ENCODE measurements around the gene SMS. TPM values are rescaled to one million over a fixed set of nuclear protein-coding genes. Genes with fewer than 3 reads are reported as not detected.

Gene SMS
- total RNA-seq, 1 experiment from 2014 or later = 131 TPM

- Histone ChIP-seq H3K27ac (ENCODE audit: low read length) (no peak overlapping the region), H3K27me3 (ENCODE audit: low read length) (no peaks in the 10 kb centered on the region)
These were observed 94.7 kb downstream of the SMS start for GRCh38 chrX:22035236-22035635.

GRCh38 chrX:22037225-22037624 is 96.7 kb downstream of the SMS start:
- H3K4me1 ChIP-seq (ENCODE audit: low read length) = no peaks in the 10 kb centered on the region
- no peak overlapping the region for H3K27ac ChIP-seq (ENCODE audit: low read length)
- no peaks in the 10 kb centered on the region for H3K27me3 ChIP-seq (ENCODE audit: low read length)
- no peaks in the 10 kb centered on the region for H3K79me2 ChIP-seq (ENCODE audit: low read length)
- no peak overlapping the region for H3K9ac ChIP-seq (ENCODE audit: low read length)
- no peaks in the 10 kb centered on the region for H3K36me3 ChIP-seq (ENCODE audit: insufficient read depth, low read length)
- H3K4me2 ChIP-seq (ENCODE audit: low read depth, low read length, poor library complexity, severe bottlenecking) = no peak overlapping the region
- no peaks in the 10 kb centered on the region for H3K9me3 ChIP-seq (ENCODE audit: low read length)
- H4K20me1 ChIP-seq (ENCODE audit: insufficient read depth, low read depth, low read length) = no peaks in the 10 kb centered on the region
- DNase-seq = no peak
- H3K4me3 ChIP-seq (ENCODE audit: low read length) = no peak overlapping the region
- no peaks in the 10 kb centered on the region for H3K9me2 ChIP-seq (replicated peaks; ENCODE audit: insufficient read depth, low read length)
- no peak overlapping the region for H2AFZ ChIP-seq (ENCODE audit: low read length)

More at GRCh38 chrX:22035236-22035635, 94.7 kb downstream of the SMS start:
- Histone ChIP-seq H3K79me2 (ENCODE audit: low read length) (no peaks in the 10 kb centered on the region), H3K36me3 (ENCODE audit: insufficient read depth, low read length) (no peaks in the 10 kb centered on the region), H4K20me1 (ENCODE audit: insufficient read depth, low read depth, low read length) (no peaks in the 10 kb centered on the region), H3K9ac (ENCODE audit: low read length) (no peak overlapping the region), H3K4me3 (ENCODE audit: low read length) (no peak overlapping the region), H3K9me2 (replicated peaks; ENCODE audit: insufficient read depth, low read length) (no peaks in the 10 kb centered on the region), H3K4me2 (ENCODE audit: low read depth, low read length, poor library complexity, severe bottlenecking) (no peak overlapping the region), H3K4me1 (ENCODE audit: low read length) (no peaks in the 10 kb centered on the region), H3K9me3 (ENCODE audit: low read length) (no peaks in the 10 kb centered on the region), H2AFZ (ENCODE audit: low read length) (no peak overlapping the region)
- no peak for DNase-seq

DNA sequence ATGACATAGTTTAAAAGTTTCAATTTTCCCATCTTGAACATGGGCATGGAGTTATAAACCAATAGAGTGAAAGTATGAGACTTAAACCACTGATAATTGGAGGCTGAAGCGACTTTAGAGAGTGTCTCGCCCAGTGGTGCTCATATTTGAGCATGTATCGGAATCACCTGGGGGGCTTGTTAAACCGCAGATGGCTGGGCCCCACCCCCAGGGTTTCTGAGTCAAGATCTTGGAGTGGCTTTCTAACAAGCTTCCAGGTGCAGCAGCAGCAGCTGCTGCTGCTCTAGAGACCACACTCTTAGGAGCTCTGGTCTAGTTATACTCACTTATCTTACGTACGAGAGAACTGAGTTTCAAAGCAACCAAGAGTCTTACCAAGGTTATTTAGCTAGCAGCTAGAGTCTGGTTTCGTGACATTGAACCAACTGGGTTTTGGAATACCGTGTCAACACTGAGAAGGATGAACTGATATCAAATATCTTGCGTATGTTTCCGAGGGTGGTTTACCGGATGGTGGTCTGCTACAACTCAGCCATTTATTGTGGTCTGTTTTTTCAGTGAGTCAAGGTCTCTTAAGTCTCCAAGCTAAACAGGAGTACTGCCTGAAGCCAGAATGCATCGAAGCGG is 97.5 kb downstream of the SMS start:
- no peaks in the 10 kb centered on the region for H3K9me3 ChIP-seq (ENCODE audit: low read length)
- no peak overlapping the region for H3K27ac ChIP-seq (ENCODE audit: low read length)
- no peaks in the 10 kb centered on the region for H3K9me2 ChIP-seq (replicated peaks; ENCODE audit: insufficient read depth, low read length)
- H2AFZ ChIP-seq (ENCODE audit: low read length) = no peak overlapping the region
- DNase-seq = no peak
- no peaks in the 10 kb centered on the region for H3K4me1 ChIP-seq (ENCODE audit: low read length)
- no peak overlapping the region for H3K4me2 ChIP-seq (ENCODE audit: low read depth, low read length, poor library complexity, severe bottlenecking)
- no peaks in the 10 kb centered on the region for H3K27me3 ChIP-seq (ENCODE audit: low read length)
- H4K20me1 ChIP-seq (ENCODE audit: insufficient read depth, low read depth, low read length) = no peaks in the 10 kb centered on the region
- no peak overlapping the region for H3K4me3 ChIP-seq (ENCODE audit: low read length)
- H3K36me3 ChIP-seq (ENCODE audit: insufficient read depth, low read length) = no peaks in the 10 kb centered on the region
- H3K79me2 ChIP-seq (ENCODE audit: low read length) = no peaks in the 10 kb centered on the region
- no peak overlapping the region for H3K9ac ChIP-seq (ENCODE audit: low read length)

GRCh38 chrX:22039541-22039940 is 99.0 kb downstream of the SMS start:
- Histone ChIP-seq H3K27ac (ENCODE audit: low read length) (no peak overlapping the region), H3K4me1 (ENCODE audit: low read length) (no peaks in the 10 kb centered on the region), H3K9me3 (ENCODE audit: low read length) (no peaks in the 10 kb centered on the region), H3K4me2 (ENCODE audit: low read depth, low read length, poor library complexity, severe bottlenecking) (no peak overlapping the region), H3K27me3 (ENCODE audit: low read length) (no peaks in the 10 kb centered on the region), H3K9me2 (replicated peaks; ENCODE audit: insufficient read depth, low read length) (no peaks in the 10 kb centered on the region), H3K4me3 (ENCODE audit: low read length) (no peak overlapping the region), H4K20me1 (ENCODE audit: insufficient read depth, low read depth, low read length) (no peaks in the 10 kb centered on the region), H3K79me2 (ENCODE audit: low read length) (no peaks in the 10 kb centered on the region), H3K9ac (ENCODE audit: low read length) (no peak overlapping the region), H2AFZ (ENCODE audit: low read length) (no peak overlapping the region), H3K36me3 (ENCODE audit: insufficient read depth, low read length) (no peaks in the 10 kb centered on the region)
- no peak for DNase-seq

- DNase-seq = no peak
- Histone ChIP-seq H3K9me3 (ENCODE audit: low read length) (no peaks in the 10 kb centered on the region), H3K79me2 (ENCODE audit: low read length) (no peaks in the 10 kb centered on the region), H2AFZ (ENCODE audit: low read length) (no peak overlapping the region), H3K4me3 (ENCODE audit: low read length) (no peak overlapping the region), H3K9me2 (replicated peaks; ENCODE audit: insufficient read depth, low read length) (no peaks in the 10 kb centered on the region), H3K4me2 (ENCODE audit: low read depth, low read length, poor library complexity, severe bottlenecking) (no peak overlapping the region), H3K27ac (ENCODE audit: low read length) (no peak overlapping the region), H3K9ac (ENCODE audit: low read length) (no peak overlapping the region), H3K36me3 (ENCODE audit: insufficient read depth, low read length) (no peaks in the 10 kb centered on the region), H4K20me1 (ENCODE audit: insufficient read depth, low read depth, low read length) (no peaks in the 10 kb centered on the region), H3K27me3 (ENCODE audit: low read length) (no peaks in the 10 kb centered on the region), H3K4me1 (ENCODE audit: low read length) (no peaks in the 10 kb centered on the region)
These were observed 99.7 kb downstream of the SMS start for GRCh38 chrX:22040184-22040583.

- H3K9me3 ChIP-seq (ENCODE audit: low read length) = no peaks in the 10 kb centered on the region
- no peak overlapping the region for H3K27ac ChIP-seq (ENCODE audit: low read length)
- no peaks in the 10 kb centered on the region for H3K27me3 ChIP-seq (ENCODE audit: low read length)
- H3K4me3 ChIP-seq (ENCODE audit: low read length) = no peak overlapping the region
- no peaks in the 10 kb centered on the region for H3K79me2 ChIP-seq (ENCODE audit: low read length)
- no peak overlapping the region for H2AFZ ChIP-seq (ENCODE audit: low read length)
- no peak overlapping the region for H3K9ac ChIP-seq (ENCODE audit: low read length)
- no peaks in the 10 kb centered on the region for H3K9me2 ChIP-seq (replicated peaks; ENCODE audit: insufficient read depth, low read length)
- no peaks in the 10 kb centered on the region for H4K20me1 ChIP-seq (ENCODE audit: insufficient read depth, low read depth, low read length)
- H3K36me3 ChIP-seq (ENCODE audit: insufficient read depth, low read length) = no peaks in the 10 kb centered on the region
- no peaks in the 10 kb centered on the region for H3K4me1 ChIP-seq (ENCODE audit: low read length)
- DNase-seq = no peak
- no peak overlapping the region for H3K4me2 ChIP-seq (ENCODE audit: low read depth, low read length, poor library complexity, severe bottlenecking)
These were observed 101.5 kb downstream of the SMS start for GRCh38 chrX:22041907-22042530.

- Histone ChIP-seq H2AFZ (ENCODE audit: low read length) (no peak overlapping the region), H3K4me1 (ENCODE audit: low read length) (no peaks in the 10 kb centered on the region), H3K27ac (ENCODE audit: low read length) (no peak overlapping the region), H3K9me3 (ENCODE audit: low read length) (no peaks in the 10 kb centered on the region), H3K9me2 (replicated peaks; ENCODE audit: insufficient read depth, low read length) (no peaks in the 10 kb centered on the region), H3K36me3 (ENCODE audit: insufficient read depth, low read length) (no peaks in the 10 kb centered on the region), H3K9ac (ENCODE audit: low read length) (no peak overlapping the region), H4K20me1 (ENCODE audit: insufficient read depth, low read depth, low read length) (no peaks in the 10 kb centered on the region), H3K4me3 (ENCODE audit: low read length) (no peak overlapping the region), H3K27me3 (ENCODE audit: low read length) (no peaks in the 10 kb centered on the region), H3K4me2 (ENCODE audit: low read depth, low read length, poor library complexity, severe bottlenecking) (no peak overlapping the region), H3K79me2 (ENCODE audit: low read length) (no peaks in the 10 kb centered on the region)
- no peak for DNase-seq
These were observed 103.4 kb downstream of the SMS start for GRCh38 chrX:22043872-22044271.
